ENCODE data around the gene PLCG2. TPM values are rescaled to one million over a fixed set of nuclear protein-coding genes. Genes with fewer than 3 reads are reported as not detected.

The PLCG2 gene
- total and polyA plus RNA-seq, 2 donors from 2014 or later = 50.7 to 55.6 TPM

- intact Hi-C loops (cut with DNase I) = no loop called here
- no peak overlapping the region for H3K9ac ChIP-seq (ENCODE audit: low read length in 3 of 3)
- H3K9me3 ChIP-seq (ENCODE audit: control insufficient read depth in 2 of 3, insufficient read depth in 1 of 3, low read length in 3 of 3) = no peaks in the 10 kb centered on the region
- no peak overlapping the region for H3K4me3 ChIP-seq (ENCODE audit: low read length in 3 of 3)
- no peak overlapping the region for H3K27ac ChIP-seq (ENCODE audit: low read depth in 2 of 2, low read length in 2 of 2)
- no peaks in the 10 kb centered on the region for H3K4me1 ChIP-seq (ENCODE audit: control insufficient read depth in 2 of 3, insufficient read depth in 2 of 3, low read depth in 1 of 3, low read length in 3 of 3)
- no peak for FAIRE-seq
- DNase-seq = no peak
- no peak for TF ChIP-seq CTCF (IDR thresholded peaks at IDR 0.05; ENCODE audit: borderline replicate concordance, extremely low read depth, insufficient read depth)
- H3K36me3 ChIP-seq (ENCODE audit: control insufficient read depth in 2 of 3, insufficient read depth in 3 of 3, low read length in 3 of 3) = peaks cover 0 to 9% (median 9%) of the 10 kb centered on the region in 3 donors
- no peaks in the 10 kb centered on the region for H3K27me3 ChIP-seq (ENCODE audit: control insufficient read depth, insufficient read depth, low read length)
Observed at GRCh38 chr16:81908466-81909262, 129.6 kb downstream of the PLCG2 start.

- peaks cover 0 to 21% (median 8%) of the 10 kb centered on the region in 3 donors for H3K36me3 ChIP-seq (ENCODE audit: control insufficient read depth in 2 of 3, insufficient read depth in 3 of 3, low read length in 3 of 3)
- TF ChIP-seq CTCF (IDR thresholded peaks at IDR 0.05; ENCODE audit: borderline replicate concordance, extremely low read depth, insufficient read depth) = no peak
- FAIRE-seq (no peak), DNase-seq (no peak)
- intact Hi-C loops (cut with DNase I) = no loop called here
- no peaks in the 10 kb centered on the region for H3K9me3 ChIP-seq (ENCODE audit: control insufficient read depth in 2 of 3, insufficient read depth in 1 of 3, low read length in 3 of 3)
- H3K27ac ChIP-seq (ENCODE audit: low read depth in 2 of 2, low read length in 2 of 2) = no peak overlapping the region
- no peaks in the 10 kb centered on the region for H3K4me1 ChIP-seq (ENCODE audit: control insufficient read depth in 2 of 3, insufficient read depth in 2 of 3, low read depth in 1 of 3, low read length in 3 of 3)
- no peak overlapping the region for H3K4me3 ChIP-seq (ENCODE audit: low read length in 3 of 3)
- H3K27me3 ChIP-seq (ENCODE audit: control insufficient read depth, insufficient read depth, low read length) = no peaks in the 10 kb centered on the region
- H3K9ac ChIP-seq (ENCODE audit: low read length in 3 of 3) = no peak overlapping the region
Observed at GRCh38 chr16:81910366-81910885, 131.3 kb downstream of the PLCG2 start.

GRCh38 chr16:81912395-81912794 lies 133.3 kb downstream of the PLCG2 start:
- Histone ChIP-seq H3K4me3 (ENCODE audit: low read length in 3 of 3) (no peak overlapping the region), H3K27me3 (ENCODE audit: control insufficient read depth, insufficient read depth, low read length) (no peaks in the 10 kb centered on the region), H3K9me3 (ENCODE audit: control insufficient read depth in 2 of 3, insufficient read depth in 1 of 3, low read length in 3 of 3) (no peaks in the 10 kb centered on the region), H3K9ac (ENCODE audit: low read length in 3 of 3) (no peak overlapping the region), H3K36me3 (ENCODE audit: control insufficient read depth in 2 of 3, insufficient read depth in 3 of 3, low read length in 3 of 3) (peaks cover 0 to 21% (median 7%) of the 10 kb centered on the region in 3 donors), H3K27ac (ENCODE audit: low read depth in 2 of 2, low read length in 2 of 2) (no peak overlapping the region), H3K4me1 (ENCODE audit: control insufficient read depth in 2 of 3, insufficient read depth in 2 of 3, low read depth in 1 of 3, low read length in 3 of 3) (no peaks in the 10 kb centered on the region)
- DNase-seq (no peak), FAIRE-seq (no peak)
- intact Hi-C loops (cut with DNase I) = no loop called here
- TF ChIP-seq CTCF (IDR thresholded peaks at IDR 0.05; ENCODE audit: borderline replicate concordance, extremely low read depth, insufficient read depth) = no peak

All from kidney (tissue), 14 donors.